Measurements from ENCODE around the gene H2BK1.

H2BK1 gene

GRCh38 chr7:151232917-151233701 is 22.8 kb upstream of the H2BK1 start:
- TF ChIP-seq POU2F2 (IDR thresholded peaks at IDR 0.05; ENCODE audit: low read depth, low read length): no peak
- TF ChIP-seq POLR2AphosphoS5 (IDR thresholded peaks at IDR 0.05; ENCODE audit: low read depth, low read length): 0 out of 2 replicates have a peak, but pooled peaks have one; percentile 30
- TF ChIP-seq PAX5 (IDR thresholded peaks at IDR 0.05; ENCODE audit: insufficient read depth, low read length, severe bottlenecking): no peak
- TF ChIP-seq TAF1 (IDR thresholded peaks at IDR 0.05; ENCODE audit: low read depth, low read length): peak; percentile 29; the same call in 1 of the 2 replicates
- no peak for TF ChIP-seq SPI1 (IDR thresholded peaks at IDR 0.05; ENCODE audit: low read depth, low read length)
- no peak for TF ChIP-seq POLR2A (IDR thresholded peaks at IDR 0.05; ENCODE audit: low read depth, low read length)
- DNase-seq (ENCODE audit: insufficient read length, low spot score): peak; percentile 65
- peak; percentile 52 for FAIRE-seq

GRCh38 chr7:151232091-151232916 is 22.0 kb upstream of the H2BK1 start, which contains the start of gene CHPF2:
Gene CHPF2 (plus strand): TSS chr7:151232483. CDS start chr7:151234012, 1,529 bp downstream.
- FAIRE-seq: peak; percentile 71
- DNase-seq (ENCODE audit: insufficient read length, low spot score): peak; percentile 98
- TF ChIP-seq PAX5 (IDR thresholded peaks at IDR 0.05; ENCODE audit: insufficient read depth, low read length, severe bottlenecking) (no peak), POU2F2 (IDR thresholded peaks at IDR 0.05; ENCODE audit: low read depth, low read length) (peak; percentile 65), SPI1 (IDR thresholded peaks at IDR 0.05; ENCODE audit: low read depth, low read length) (peak; percentile 76), TAF1 (IDR thresholded peaks at IDR 0.05; ENCODE audit: low read depth, low read length) (peak; percentile 70; the same call in 1 of the 2 replicates), POLR2A (IDR thresholded peaks at IDR 0.05; ENCODE audit: low read depth, low read length) (peak; percentile 88), POLR2AphosphoS5 (IDR thresholded peaks at IDR 0.05; ENCODE audit: low read depth, low read length) (peak; percentile 89)

GRCh38 chr7:151231080-151231479 is 20.8 kb upstream of the H2BK1 start:
- no peak for TF ChIP-seq TAF1 (IDR thresholded peaks at IDR 0.05; ENCODE audit: low read depth, low read length)
- TF ChIP-seq PAX5 (IDR thresholded peaks at IDR 0.05; ENCODE audit: insufficient read depth, low read length, severe bottlenecking): no peak
- TF ChIP-seq POLR2AphosphoS5 (IDR thresholded peaks at IDR 0.05; ENCODE audit: low read depth, low read length): no peak
- TF ChIP-seq SPI1 (IDR thresholded peaks at IDR 0.05; ENCODE audit: low read depth, low read length): no peak
- TF ChIP-seq POLR2A (IDR thresholded peaks at IDR 0.05; ENCODE audit: low read depth, low read length): no peak
- TF ChIP-seq POU2F2 (IDR thresholded peaks at IDR 0.05; ENCODE audit: low read depth, low read length): no peak
- no peak for FAIRE-seq
- no peak for DNase-seq (ENCODE audit: insufficient read length, low spot score)

GRCh38 chr7:151229249-151229648 is 19.0 kb upstream of the H2BK1 start:
- FAIRE-seq (no peak), DNase-seq (ENCODE audit: insufficient read length, low spot score) (no peak)
- TF ChIP-seq SPI1 (IDR thresholded peaks at IDR 0.05; ENCODE audit: low read depth, low read length) (no peak), PAX5 (IDR thresholded peaks at IDR 0.05; ENCODE audit: insufficient read depth, low read length, severe bottlenecking) (no peak), TAF1 (IDR thresholded peaks at IDR 0.05; ENCODE audit: low read depth, low read length) (no peak), POLR2A (IDR thresholded peaks at IDR 0.05; ENCODE audit: low read depth, low read length) (no peak)

GRCh38 chr7:151228024-151228866 is 18.0 kb upstream of the H2BK1 start:
- no peak for DNase-seq (ENCODE audit: insufficient read length, low spot score)
- no peak for FAIRE-seq
- TF ChIP-seq TAF1 (IDR thresholded peaks at IDR 0.05; ENCODE audit: low read depth, low read length): no peak
- no peak for TF ChIP-seq POLR2AphosphoS5 (IDR thresholded peaks at IDR 0.05; ENCODE audit: low read depth, low read length)
- TF ChIP-seq POLR2A (IDR thresholded peaks at IDR 0.05; ENCODE audit: low read depth, low read length): no peak
- no peak for TF ChIP-seq PAX5 (IDR thresholded peaks at IDR 0.05; ENCODE audit: insufficient read depth, low read length, severe bottlenecking)
- TF ChIP-seq POU2F2 (IDR thresholded peaks at IDR 0.05; ENCODE audit: low read depth, low read length): no peak
- TF ChIP-seq SPI1 (IDR thresholded peaks at IDR 0.05; ENCODE audit: low read depth, low read length): no peak

GRCh38 chr7:151226875-151227782 is 16.8 kb upstream of the H2BK1 start, which contains the start of gene ABCF2:
Gene ABCF2 (minus strand): TSS chr7:151227205. CDS start chr7:151226458, 747 bp downstream.
- peak; percentile 95 for DNase-seq (ENCODE audit: insufficient read length, low spot score)
- TF ChIP-seq PAX5 (IDR thresholded peaks at IDR 0.05; ENCODE audit: insufficient read depth, low read length, severe bottlenecking) (no peak), POLR2AphosphoS5 (IDR thresholded peaks at IDR 0.05; ENCODE audit: low read depth, low read length) (peak; percentile 61), POLR2A (IDR thresholded peaks at IDR 0.05; ENCODE audit: low read depth, low read length) (no peak), POU2F2 (IDR thresholded peaks at IDR 0.05; ENCODE audit: low read depth, low read length) (no peak)
- FAIRE-seq: peak; percentile 99

- DNase-seq (ENCODE audit: insufficient read length, low spot score): no peak
- TF ChIP-seq POLR2A (IDR thresholded peaks at IDR 0.05; ENCODE audit: low read depth, low read length) (no peak), PAX5 (IDR thresholded peaks at IDR 0.05; ENCODE audit: insufficient read depth, low read length, severe bottlenecking) (no peak), POU2F2 (IDR thresholded peaks at IDR 0.05; ENCODE audit: low read depth, low read length) (no peak), TAF1 (IDR thresholded peaks at IDR 0.05; ENCODE audit: low read depth, low read length) (no peak), SPI1 (IDR thresholded peaks at IDR 0.05; ENCODE audit: low read depth, low read length) (no peak), POLR2AphosphoS5 (IDR thresholded peaks at IDR 0.05; ENCODE audit: low read depth, low read length) (no peak)
- no peak for FAIRE-seq
Observed at GRCh38 chr7:151226560-151226874, 16.2 kb upstream of the H2BK1 start.
